DMS153 (cell line): ENCODE results near the gene CKMT1B.
"Not testable (repeated sequence)": the region's sequence is repeated elsewhere in the genome, so short reads cannot be mapped to it uniquely, and the experiment has no call there.

ENCODE experiments used
- DNase-seq: peaks from one replicate; lab custom pipeline; 2025; lab: John Stamatoyannopoulos, UW

The CKMT1B gene

DNA sequence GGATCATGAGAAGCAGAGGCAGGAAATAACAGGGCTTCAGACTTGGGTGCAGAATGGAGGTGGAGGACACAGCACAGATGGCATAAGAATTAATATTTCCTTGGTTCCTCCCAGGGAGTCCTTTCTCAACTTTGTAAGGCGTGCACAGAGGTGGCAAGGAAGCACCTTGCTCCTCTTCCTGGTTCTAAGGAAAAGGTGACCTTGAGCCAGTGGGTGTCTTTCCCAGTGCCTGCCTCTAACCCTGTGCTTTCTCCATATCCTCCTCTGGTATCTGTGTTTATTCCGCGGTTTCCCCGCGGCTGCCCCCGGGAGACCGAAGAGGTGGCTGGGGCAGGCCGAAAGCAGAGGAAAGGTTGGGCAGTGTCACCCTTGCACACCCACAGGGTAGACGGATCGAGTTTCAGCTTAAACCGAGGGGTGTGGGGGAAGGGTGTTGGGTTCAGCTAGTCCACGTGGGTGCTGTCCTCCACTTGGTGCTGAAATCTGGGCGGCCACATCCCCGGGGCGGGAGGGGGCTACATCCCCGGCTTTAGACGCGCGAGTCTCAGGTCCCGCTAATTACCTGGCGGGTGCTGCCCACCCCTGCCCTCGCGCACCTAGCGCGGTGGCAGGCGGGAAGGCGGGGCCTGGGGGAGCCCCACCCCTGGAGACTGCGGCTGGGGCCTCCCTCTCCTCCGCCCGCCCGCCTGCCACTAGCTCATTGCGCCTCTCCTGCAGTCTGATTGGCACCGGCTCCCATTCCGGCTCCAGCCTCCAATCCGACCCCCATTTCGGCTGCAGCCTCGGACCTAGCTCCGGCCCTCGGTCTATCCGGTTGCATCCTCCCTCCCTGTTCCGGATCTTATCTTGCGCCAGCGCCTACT, at the start of gene CKMT1B:
Gene CKMT1B (plus strand): TSS at position 700 of the 863 bp plus-strand sequence. CDS start 192 bp downstream, outside the sequence.
- DNase-seq, result not testable (repeated sequence)

GRCh38 chr15:43544266-43544665, 49.6 kb upstream of the CKMT1B start:
- no peak for DNase-seq

GRCh38 chr15:43545426-43545825, 48.4 kb upstream of the CKMT1B start:
- no peak for DNase-seq

GRCh38 chr15:43547539-43547938, 46.3 kb upstream of the CKMT1B start:
- DNase-seq, result no peak

- no peak for DNase-seq
Measured at GRCh38 chr15:43550527-43551363, 43.1 kb upstream of the CKMT1B start.

GRCh38 chr15:43552256-43552655, 41.6 kb upstream of the CKMT1B start:
- no peak for DNase-seq

DNA sequence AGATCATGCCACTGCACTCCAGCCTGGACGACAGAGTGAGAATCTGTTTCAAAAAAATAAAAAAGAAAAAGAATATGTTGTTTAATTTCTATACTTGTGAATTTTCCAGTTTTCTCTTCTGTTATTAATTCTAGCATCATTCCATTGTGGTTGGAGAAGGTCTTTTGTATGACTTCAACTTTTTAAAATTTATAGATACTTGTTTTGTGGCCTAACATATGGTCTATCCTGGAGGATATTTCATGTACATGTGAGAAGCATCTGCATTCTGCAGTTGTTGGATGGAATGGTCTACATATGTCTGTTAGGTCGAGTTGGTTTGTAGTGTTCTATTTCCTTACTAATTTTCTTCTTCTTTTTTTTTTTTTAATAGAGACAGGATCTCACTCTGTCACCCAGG, 40.8 kb upstream of the CKMT1B start:
- DNase-seq, result no peak

- DNase-seq, result not testable (repeated sequence)
Measured at GRCh38 chr15:43562753-43563152, 31.1 kb upstream of the CKMT1B start.

DNA sequence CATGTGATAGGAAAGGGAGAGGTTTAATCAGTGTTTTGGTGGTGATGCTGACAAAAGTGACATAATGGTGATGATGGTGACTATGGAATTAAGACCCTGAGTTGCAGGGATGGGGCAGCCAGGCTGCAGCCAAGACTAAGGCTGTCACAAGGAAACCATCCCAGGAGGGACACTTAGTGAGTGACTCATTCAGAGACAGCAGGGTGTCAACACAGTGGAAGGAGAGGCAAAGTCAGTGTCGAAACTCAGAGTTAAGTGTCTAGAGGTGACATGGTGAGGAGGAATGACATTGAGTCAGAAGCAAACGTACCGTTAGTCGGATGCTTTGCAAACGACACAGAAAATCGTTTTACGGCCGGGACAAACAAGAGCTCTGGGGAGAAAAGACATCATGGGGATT, 30.0 kb upstream of the CKMT1B start:
- DNase-seq, result not testable (repeated sequence)

GRCh38 chr15:43566615-43567014, 27.2 kb upstream of the CKMT1B start:
- DNase-seq, result not testable (repeated sequence)

DNA sequence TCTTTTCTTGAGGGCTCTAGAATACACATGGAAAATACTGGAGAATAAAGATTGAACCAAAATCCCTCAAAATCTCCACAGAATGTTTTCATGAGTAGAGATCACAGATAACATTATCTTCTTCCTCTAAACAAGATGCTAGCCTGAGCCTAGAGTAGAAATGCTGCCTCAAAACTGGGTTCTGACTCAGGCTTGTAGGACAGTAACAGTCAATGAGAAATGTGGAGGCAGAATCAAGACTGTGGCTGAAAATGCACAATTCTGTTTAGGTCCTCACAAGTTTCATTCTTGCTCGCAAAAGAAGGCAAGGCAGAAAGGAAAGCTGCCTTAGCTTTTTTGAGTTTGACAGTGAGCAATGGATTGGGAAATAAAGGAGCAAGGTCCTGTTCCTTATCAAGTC, 19.2 kb upstream of the CKMT1B start:
- not testable (repeated sequence) for DNase-seq

GRCh38 chr15:43589778-43590466, 3.9 kb upstream of the CKMT1B start, which contains the start of gene PPIP5K1:
Gene PPIP5K1, minus strand, starts transcription at chr15:43590208. Its CDS starts 5,704 bp downstream, at chr15:43584504.
- DNase-seq, result not testable (repeated sequence)

- DNase-seq, result not testable (repeated sequence)
Measured at GRCh38 chr15:43592841-43593240, 986 bp upstream of the CKMT1B start.

GRCh38 chr15:43599131-43599530, 5.3 kb downstream of the CKMT1B start:
- not testable (repeated sequence) for DNase-seq

DNA sequence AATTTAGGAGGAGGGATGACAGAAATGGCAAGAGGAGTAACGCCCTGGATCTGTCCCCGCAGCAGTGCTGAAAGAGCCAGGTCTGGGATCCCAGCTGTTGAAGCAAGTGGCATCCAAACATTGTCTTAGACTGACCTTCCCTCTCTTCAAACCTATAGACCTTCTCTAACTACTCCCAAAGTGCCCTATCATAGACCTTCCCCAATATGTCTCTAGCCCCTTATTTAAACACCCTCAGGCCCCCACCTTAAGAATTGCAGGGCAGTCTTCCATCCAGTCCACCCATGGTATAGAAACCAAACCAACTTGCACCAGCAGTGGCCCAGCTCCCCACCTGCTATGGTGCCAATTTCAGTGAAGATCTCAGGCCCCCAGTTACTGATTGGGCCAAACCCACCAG, 6.4 kb downstream of the CKMT1B start:
- not testable (repeated sequence) for DNase-seq

DNA sequence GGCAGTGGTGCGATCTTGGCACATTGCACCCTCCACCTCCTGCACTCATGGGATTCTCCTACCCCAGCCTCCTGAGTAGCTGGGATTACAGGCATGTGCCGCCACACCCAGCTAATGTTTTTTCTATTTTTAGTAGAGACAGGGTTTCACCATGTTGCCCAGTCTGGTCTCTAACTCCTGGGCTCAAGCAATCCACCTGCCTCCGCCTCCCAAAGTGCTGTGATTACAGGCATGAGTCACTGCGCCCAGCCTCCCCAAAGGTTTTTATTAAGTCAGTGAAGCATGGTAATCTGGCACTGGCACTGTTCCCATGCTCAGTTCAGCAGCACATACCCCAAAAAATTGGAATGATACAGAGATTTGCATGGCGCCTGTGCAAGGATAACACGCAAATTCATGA, 8.4 kb downstream of the CKMT1B start:
- not testable (repeated sequence) for DNase-seq

GRCh38 chr15:43617750-43618149, 23.9 kb downstream of the CKMT1B start:
- DNase-seq, result not testable (repeated sequence)

GRCh38 chr15:43618700-43619099, 24.9 kb downstream of the CKMT1B start, which contains the start of gene STRC:
Gene STRC, minus strand, starts transcription at chr15:43618800. Its CDS starts 78 bp downstream, at chr15:43618722.
- not testable (repeated sequence) for DNase-seq

DNA sequence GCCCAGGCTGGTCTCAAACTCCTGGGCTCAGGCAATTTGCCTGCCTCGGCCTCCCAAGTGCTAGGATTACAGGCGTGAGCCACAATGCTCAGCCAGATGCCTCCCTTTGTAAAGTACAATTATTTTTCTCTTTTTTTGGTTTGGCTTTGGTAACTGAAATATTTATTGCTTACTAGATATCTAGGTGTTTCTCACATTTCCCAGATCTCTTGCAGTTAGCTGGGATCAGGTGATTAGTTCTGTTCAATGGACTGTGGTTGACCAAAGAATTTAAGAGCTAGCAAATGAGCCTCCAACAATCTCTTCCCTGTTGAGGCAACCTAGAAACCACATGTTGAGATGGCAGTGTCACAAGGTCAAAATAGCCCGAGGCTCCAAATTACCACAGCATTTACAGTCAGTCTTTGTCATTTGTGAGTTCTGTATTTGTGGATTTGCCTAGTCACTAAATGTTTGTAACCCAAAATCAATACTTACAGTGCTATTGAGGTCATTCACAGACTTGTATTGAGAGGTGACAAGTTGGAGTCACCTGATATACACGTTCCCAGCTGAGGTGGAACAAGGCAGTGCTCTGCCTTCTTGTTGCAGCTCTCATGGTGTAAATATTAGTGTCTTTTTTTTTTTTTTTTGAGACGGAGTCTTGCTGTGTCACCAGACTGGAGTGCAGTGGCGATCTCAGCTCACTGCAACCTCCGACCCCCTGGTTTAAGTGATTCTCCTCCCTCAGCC, 28.4 kb downstream of the CKMT1B start:
- DNase-seq, result not testable (repeated sequence)

DNA sequence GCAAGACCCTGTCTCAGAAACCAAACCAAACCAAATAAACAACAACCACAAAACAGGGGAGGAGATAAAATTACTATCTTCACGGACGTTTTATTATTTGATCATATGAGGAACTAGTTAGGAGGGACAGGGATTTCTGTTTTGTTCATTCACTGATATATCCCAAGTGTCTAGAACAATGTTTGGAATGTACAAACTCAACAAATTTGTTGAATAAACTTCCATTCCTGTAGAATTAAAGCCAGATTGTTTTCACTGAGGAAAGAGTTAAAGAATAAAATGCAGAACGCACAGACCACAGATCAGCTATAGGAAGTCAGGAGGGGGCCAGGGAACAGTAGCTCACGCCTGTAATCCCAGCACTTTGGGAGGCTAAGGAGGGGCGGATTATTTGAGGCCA, 31.3 kb downstream of the CKMT1B start:
- DNase-seq, result no peak

DNA sequence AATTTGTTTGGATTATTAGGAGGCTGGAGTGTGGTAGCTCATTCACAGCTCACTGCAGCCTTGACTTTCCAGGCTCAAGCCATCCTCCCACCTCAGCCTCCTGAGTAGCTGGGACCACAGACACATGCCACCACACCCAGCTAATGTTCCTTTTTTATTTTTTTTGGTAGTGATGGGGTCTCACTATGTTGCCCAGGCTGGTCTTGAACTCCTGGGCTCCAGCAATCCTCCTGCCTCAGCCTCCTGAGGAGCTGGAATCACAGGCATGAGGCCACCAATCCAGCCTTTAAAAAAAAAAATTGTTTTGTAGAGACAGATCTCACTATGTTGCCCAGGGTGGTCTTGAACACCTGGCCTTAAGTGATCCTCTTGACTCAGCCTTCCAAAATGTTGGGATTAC, 33.1 kb downstream of the CKMT1B start:
- DNase-seq, result not testable (repeated sequence)
